HG03558 (cell line): ENCODE results near the gene C10orf62.
"Not testable (repeated sequence)": the region's sequence is repeated elsewhere in the genome, so short reads cannot be mapped to it uniquely, and the experiment has no call there.

ENCODE experiments used
- ATAC-seq: cut with Tn5 transposase; IDR thresholded peaks from one replicate; pipeline ENCODE4 v1.9.1; 2021; ENCODE audit warnings: moderate number of reproducible peaks; ENCODE audit not compliant: unreplicated experiment; ENCODE audit errors: extremely low read depth

The C10orf62 gene

DNA sequence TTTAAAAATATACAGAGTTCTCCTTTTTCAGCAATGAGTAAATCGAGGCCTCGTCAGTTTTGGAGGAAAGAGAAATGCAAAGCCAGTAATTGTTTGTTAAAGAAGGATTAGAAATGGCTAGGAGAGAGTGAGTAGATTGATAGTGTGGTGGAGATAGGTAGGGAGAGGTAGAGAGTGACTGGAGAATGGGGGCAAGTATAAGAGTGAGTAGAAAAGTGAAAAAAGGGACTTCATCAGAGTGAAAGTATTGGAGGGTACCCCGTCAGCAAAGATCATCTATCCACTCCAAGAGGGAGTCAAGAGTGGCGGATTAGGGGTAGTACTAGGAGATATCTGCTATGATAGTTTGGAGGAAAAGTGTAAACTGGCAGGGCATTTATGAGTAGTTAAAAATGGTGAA lies 26.2 kb upstream of the C10orf62 start:
- no peak for ATAC-seq

DNA sequence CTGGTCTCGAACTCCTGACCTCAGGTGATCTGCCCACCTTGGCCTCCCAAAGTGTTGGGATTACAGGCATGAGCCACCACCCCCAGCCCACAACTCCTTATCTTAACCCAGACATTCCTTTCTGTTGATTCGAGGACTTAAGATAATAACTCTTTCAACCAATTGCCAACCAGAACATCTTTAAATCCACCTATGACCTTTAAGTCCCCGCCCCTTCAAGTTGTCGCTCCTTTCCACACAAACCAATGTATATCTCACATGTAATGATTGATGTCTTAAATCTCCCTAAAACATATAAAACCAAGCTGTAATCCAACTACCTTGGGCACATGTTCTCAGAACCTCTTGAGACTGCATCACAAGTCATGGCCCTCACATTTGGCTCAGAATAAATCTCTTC lies 24.7 kb upstream of the C10orf62 start:
- ATAC-seq, result no peak

DNA sequence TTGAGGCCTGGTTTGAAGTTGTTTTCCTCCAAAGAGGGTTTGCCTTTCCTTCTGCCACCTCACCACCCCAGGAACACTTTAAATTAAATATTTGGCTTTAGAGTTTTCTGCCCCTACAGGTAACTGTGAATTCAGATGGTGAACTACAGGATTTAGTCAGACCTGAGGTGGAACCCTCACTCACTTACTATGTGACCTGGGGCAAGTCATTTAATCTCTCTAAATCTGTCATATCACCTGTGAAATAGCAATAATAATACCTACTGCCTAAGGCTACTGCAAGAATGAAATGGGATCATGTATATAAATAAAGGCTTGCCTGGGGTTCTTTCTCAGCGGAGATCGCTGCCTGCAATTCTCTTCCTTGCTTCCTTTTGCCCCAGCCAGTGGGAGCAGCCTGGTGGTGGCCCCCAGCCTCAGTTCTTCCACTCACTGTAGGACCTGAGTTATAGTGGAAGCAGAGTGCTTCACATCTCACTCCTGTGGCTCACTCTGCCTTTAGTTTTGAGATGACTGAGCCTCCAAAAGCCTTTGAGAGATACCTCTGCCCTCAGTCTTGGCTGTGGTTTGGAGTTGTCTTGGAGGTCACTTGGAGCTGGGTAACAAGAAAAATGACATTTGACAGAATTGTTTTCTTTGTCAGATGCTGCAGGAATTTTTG lies 23.1 kb upstream of the C10orf62 start:
- no peak for ATAC-seq

DNA sequence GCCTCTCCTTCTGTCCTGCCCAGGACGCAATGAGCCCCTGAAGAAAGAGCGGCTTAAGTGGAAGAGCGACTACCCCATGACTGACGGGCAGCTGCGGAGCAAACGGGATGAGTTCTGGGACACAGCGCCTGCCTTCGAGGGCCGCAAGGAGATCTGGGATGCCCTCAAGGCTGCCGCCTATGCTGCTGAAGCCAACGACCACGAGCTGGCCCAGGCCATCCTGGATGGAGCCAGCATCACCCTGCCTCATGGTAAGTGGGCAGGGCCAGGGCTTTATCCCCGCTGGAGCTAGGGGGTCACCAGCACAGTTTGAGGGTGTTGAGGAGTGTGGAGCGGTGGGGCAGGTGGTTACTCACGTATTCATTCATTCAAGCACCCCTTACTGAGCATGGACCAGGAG lies 21.6 kb upstream of the C10orf62 start:
- ATAC-seq, result no peak

DNA sequence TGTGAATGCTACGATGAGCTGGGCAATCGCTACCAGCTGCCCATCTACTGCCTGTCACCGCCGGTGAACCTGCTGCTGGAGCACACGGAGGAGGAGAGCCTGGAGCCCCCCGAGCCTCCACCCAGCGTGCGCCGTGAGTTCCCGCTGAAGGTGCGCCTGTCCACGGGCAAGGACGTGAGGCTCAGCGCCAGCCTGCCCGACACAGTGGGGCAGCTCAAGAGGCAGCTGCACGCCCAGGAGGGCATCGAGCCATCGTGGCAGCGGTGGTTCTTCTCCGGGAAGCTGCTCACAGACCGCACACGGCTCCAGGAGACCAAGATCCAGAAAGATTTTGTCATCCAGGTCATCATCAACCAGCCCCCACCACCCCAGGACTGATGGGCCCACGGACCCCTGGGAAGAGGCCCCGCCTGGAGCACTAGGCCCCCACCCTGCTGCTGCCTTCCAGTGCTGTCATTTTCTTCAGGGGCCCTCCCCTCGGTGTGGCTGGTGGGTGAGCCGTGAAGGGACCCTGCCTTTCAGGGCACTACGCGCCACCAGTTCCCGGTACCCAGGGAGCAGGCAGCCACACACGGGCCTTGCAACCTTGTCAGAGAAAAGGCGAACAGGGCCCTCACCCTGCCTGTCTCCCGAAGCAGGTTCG lies 19.3 kb upstream of the C10orf62 start:
- ATAC-seq, result no peak

DNA sequence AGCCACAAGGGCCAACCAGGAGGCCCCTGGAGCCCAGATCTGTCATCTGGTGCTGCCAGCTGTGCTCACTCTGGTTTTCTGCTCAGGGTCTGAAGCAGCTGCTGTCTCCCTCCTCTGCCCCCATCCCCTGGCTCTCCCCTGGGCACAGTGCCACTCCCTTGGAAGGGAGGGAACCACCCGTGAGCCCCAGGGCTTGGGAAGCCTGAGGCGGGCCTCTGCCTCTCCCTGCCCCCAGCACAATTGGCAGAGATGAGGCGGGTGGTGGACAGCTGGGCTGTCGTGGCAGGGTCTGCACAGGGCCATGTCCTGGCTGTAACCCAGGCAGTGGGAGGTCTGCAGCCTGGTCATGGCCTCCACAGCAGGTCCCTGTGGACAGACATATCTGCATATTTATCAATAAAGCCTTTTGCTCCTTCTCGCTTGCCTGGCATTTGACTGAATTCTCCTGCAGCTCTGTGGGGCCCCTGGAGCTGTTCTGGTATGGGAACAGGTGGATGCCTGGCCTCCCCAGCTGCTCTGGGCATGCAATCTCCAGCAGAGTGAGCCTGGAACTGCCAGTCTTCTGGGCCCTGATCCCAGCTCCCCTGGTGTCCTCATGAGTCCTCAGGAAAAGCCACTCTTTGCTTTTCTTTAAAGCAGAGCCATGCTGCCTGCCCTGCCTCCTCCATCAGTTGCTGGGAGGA lies 18.6 kb upstream of the C10orf62 start:
- no peak for ATAC-seq

DNA sequence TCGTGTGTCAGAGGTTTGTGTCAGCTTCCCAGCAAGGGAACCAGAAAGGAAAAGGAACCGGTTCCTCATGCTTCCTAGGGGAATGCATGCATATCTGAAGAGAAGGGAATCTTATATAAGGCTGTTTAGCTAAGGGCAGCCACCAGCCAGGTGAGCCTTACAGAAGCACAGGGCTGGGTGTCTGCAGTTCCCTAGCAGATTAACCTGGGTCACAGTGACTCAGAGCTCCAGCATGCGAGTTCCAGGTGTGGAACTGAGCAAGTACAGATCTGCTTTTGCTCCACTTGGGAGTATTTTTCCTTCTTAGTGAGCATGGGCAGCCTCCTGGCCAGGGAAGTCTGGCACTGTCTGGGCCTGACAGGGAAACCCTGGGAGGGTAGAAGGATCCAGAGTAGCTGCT lies 17.9 kb upstream of the C10orf62 start:
- no peak for ATAC-seq

DNA sequence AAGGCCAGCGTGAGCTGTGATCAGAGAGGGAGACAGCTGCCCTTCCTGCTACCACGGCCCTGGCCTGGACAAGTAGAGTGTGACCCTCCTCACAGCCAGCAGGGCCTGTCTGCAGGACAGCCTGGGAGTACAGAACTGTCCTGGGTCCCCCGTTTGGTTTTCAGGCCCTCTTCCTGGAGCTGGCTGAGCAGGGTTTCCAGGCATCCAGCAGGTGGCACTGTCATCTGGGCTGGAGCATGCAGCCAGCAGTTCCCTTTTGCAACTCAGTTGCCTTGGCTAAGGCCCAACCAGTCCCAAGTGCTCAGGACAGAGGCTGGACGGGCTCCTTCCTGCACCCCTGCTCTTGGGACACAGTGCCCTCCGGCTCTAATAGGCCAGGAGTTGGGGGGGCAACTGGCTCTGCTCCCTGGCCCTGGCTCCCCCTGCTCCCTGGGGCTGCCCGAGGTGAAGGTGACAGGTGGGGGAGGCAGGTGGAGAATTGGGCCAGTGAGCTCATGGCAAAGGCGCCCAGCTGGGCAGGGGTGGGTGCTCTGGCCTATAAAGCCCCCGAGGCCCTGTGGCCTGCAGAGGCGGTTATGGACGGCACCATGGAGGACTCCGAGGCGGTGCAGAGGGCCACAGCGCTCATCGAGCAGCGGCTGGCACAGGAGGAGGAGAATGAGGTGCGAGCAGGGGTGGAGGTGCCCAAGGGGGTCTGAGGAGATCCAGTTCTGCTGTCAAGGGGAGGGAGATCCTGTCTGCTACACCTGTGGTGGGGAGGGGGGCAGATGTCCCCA lies 17.1 kb upstream of the C10orf62 start, which contains the start of gene ANKRD2:
Gene ANKRD2, plus strand, starts transcription at position 566 of the 776 bp plus-strand sequence. Its CDS starts 10 bp downstream, at position 576.
- no peak for ATAC-seq

DNA sequence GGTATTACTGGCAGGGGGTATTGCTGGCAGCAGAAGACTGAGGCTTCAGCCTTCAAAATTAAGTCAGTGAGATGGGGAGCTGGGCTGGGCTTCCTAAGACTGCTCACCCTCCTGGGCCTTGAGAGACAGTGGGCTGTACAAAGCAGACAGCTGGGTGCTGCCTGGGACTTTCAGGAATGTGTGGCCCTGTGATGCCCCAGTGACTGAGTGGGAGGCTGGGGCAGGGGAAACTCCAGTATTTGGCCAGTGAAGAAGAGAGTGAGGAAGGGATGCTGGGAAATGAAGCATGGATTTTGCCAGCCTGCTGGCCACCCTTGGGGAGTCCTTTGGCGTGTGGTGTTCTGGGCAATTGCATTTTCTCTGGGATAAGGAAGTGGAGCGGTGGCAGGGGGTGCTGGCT lies 16.5 kb upstream of the C10orf62 start:
- ATAC-seq, result no peak

DNA sequence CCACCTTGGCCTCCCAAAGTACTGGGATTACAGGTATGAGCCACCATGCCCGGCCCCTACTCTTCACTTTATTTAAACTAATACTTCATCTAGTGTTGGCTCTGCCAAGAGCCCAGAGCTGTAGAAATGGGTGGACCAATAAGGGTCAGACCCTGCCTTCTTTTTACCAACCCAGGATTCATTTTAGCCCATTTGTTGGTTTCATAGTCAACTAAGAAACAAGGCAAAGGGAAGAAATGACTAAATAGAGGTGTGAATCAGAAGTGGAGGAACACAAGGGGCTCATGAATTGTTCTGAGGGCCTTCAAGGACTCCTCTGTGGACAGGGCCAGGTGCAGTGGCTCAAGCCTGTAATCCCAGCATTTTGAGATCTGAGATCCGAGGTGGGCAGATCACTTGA lies 15.8 kb upstream of the C10orf62 start:
- no peak for ATAC-seq

DNA sequence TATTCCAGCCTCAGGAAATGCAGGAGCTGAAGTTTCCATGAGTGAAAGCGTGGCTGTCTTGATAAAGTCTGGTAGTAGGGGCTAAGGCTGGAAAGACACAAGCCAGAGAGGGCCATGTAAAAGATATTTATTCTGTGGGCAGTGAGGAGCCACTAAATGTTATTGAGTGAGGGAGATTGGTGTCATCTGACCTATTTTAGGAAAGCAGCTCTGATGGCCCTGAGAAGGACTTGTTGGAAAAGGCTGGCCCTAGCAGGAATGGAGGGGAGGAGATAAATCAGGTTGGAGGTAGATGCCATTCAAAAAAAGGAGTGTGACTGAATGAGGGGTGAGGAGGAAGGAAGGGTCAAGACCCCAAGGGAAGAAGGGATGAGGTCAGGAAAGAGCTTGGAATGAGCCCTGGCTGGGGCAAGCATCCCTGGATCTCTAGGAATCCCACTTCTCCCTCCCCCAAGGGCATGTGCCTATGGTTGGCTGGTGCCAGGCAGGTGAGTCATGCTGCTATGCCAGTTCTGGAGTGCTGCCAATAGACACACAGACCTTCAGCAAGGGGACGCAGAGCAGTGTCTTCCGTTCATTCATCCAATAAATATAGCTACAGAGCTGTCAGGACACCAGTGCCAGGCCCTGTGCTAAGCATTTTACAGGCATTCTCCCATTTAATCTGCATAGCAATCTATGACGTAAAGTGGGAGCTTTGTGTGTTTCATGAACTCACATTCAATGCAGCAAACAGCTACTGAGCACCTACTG lies 15.0 kb upstream of the C10orf62 start:
- ATAC-seq, result no peak

DNA sequence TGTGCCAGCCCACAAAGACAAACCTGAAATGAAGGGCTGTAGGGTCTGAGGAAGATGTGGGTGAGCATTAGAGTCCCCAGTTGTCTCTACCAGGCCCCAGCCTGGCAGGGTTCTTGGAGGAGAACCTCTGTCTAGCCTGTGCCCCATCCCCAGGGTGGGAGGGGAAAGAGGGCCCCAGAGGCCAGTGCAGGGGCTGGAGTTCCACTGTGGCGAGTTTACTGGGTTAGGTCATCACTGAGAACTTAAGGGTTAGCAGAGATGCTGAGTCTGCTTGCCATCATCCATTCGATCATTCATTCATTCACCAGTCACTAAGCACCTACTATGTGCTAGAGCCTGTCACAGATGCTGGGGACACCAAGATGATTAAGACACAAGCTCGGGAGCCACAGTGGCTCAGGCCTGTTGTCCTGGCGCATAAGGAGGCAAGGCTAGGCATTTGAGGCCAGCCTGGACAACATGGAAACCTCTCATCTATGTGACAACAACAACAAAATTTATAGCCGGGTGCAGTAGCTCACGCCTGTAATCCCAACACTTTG lies 14.3 kb upstream of the C10orf62 start:
- no peak for ATAC-seq

DNA sequence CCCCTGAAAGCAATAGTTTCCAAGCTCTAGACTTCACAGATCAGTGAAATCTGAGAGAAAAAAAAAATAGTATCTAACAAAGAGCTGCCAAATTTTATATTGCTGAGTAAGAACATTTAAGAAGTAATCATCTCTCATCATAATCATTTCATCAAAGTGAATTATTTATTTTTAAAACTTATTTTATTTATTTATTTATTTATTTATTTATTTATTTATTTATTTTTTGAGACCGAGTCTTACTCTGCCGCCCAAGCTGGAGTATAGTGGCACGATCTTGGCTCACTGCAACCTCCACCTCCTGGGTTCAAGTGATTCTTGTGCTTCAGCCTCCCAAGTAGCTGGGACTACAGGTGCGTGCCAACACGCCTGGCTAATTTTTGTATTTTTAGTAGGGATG lies 13.0 kb upstream of the C10orf62 start:
- not testable (repeated sequence) for ATAC-seq

DNA sequence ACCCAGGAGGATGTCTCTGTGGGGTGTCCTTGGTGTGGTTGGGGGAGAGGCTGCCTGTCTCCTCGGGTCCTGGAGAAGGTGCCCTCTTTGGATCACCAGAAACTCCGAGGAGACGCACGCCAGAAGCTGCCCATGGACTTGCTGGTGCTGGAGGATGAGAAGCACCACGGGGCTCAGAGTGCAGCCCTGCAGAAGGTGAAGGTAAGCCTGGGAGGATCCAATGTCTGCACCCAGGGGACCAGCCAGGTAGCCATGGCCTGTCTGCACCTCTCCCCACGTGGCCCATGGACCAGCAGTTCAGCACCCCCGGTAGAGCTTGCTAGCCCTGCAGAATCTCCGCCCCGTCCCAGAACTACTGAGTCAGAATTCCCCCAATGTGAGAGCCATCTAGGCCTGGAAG lies 11.8 kb upstream of the C10orf62 start:
- no peak for ATAC-seq

DNA sequence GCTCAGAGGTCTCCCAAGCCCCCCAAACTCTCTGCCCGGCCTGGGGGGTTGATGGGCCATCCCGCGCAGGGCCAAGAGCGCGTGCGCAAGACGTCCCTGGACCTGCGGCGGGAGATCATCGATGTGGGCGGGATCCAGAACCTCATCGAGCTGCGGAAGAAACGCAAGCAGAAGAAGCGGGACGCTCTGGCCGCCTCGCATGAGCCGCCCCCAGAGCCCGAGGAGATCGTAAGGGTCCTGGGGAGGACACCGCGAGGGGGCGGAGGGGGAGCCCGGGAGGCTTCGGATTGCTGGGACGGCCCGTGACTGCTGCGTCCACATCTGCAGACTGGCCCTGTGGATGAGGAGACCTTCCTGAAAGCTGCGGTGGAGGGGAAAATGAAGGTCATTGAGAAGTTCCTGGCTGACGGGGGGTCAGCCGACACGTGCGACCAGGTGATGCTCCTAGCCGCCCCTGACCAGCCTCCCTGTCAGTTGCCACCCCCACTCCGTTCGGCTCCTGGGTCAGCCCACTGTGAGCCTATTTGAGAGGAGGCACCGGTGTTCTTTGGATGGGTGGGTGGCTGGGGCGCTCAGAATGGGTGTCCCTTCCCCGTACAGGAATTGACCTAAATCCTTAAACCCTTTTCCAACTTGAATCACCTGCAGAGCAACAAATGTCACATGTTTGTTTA lies 11.2 kb upstream of the C10orf62 start:
- ATAC-seq, result no peak

DNA sequence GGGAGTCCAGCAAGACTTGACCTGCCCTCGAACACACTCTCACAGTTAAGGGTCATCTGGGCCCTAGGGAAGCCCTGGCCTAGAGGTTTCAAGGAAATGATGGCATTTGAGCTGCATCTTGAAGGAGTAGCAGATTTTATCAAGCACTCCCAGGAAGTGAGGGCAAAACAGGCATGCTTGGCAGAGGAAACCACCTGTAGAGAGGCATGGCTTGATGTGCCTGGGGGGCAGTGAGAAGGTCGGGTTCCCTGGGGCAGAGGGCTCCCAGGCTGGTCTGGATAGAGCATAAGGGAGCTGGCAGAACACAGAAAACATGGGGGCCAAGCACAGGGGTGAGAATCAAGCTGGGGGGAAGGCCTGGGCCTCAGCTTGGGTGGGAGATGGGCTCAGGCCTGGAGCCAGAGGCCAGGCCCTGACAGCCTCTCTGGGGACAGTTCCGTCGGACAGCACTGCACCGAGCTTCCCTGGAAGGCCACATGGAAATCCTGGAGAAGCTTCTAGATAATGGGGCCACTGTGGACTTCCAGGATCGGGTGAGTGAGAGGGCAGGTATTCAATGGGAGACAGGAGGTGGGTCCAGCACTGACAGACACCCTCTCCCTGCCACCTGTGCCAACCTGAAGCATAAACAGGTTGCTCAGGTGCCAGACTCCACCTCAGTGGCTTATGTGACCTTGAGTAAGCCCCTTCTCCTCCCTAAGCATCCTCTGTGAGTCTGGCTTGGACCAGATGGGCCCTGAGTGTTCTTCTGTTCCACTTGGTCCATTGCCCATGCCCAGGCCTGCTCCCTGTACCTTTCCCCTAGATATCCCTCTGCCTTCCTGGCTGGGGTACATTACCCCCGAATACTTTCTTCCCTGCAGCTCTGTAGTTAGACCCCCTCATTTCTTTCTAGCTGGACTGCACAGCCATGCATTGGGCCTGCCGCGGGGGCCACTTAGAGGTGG lies 8.8 kb upstream of the C10orf62 start:
- no peak for ATAC-seq

DNA sequence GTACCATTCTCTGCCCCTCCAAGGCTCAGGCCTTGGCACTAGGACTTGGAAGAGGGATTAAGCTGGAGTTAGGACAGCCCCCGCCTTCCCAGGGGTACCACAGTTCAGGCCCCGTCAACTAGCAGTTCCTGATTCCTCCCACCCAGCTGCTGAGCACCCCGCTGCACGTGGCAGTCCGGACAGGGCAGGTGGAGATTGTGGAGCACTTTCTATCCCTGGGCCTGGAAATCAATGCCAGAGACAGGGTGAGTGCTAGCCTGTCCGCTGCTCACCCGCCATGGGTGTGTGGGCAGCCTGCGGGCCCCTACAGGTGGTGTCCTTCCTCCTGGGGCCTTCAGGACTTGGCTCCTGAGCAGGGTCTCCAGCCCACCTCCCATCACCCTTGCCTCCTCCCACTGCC lies 7.4 kb upstream of the C10orf62 start:
- ATAC-seq, result no peak

DNA sequence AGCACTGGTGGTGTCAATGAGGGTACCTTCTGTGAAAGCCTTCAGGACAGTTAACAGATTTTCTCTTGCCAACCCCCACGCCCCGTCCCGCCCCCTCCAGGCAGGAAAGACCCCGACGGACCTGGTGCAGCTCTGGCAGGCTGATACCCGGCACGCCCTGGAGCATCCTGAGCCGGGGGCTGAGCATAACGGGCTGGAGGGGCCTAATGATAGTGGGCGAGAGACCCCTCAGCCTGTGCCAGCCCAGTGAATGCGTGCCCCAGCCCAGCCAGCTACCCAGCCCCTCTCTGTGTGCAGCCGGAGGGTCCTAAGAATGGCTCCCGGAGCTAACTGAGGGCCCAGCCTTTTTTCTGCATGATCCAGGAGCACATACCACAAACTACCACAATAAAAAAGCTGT lies 6.0 kb upstream of the C10orf62 start:
- ATAC-seq, result no peak
